CD4-positive, alpha-beta T cell treated with Interleukin-12 subunit alpha and Interleukin-12 subunit beta, for 1 hour (primary cell): ENCODE data around the gene SDCBP2.

ENCODE experiments used
- DNase-seq: peaks from one replicate; pipeline ENCODE4 v3.0.0-alpha.2; 2020

Gene SDCBP2

GRCh38 chr20:1293641-1294379 lies 35.1 kb downstream of the SDCBP2 start:
- DNase-seq, result no peak

GRCh38 chr20:1292620-1293019 lies 36.3 kb downstream of the SDCBP2 start:
- DNase-seq, result no peak

DNA sequence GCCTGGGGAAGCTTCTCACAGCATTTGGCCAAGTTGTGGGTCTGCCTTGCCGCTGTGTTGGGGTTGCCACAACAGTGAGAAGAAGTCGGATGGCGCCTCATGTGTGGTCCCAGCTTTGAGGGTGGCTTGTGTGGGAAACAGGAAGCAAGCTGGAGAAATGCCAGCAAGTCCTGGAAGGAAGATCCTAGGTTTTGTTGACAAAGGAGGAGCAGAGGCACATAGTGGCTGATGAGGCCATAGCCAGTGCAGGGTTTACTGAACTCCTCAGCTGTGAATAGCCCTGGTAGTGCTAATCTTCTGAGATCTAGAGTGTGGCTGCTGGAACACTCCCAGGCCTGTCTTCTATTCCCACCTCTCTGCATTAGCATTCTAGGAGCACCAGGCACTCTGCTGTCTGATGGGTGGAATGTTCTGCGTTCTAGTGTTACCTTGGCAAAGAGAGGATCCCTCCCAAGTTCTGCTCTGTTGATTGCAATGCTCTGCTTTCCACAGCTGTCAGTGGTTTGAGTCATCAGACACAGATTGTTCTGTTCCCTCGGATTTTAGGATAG lies 37.7 kb downstream of the SDCBP2 start:
- no peak for DNase-seq

DNA sequence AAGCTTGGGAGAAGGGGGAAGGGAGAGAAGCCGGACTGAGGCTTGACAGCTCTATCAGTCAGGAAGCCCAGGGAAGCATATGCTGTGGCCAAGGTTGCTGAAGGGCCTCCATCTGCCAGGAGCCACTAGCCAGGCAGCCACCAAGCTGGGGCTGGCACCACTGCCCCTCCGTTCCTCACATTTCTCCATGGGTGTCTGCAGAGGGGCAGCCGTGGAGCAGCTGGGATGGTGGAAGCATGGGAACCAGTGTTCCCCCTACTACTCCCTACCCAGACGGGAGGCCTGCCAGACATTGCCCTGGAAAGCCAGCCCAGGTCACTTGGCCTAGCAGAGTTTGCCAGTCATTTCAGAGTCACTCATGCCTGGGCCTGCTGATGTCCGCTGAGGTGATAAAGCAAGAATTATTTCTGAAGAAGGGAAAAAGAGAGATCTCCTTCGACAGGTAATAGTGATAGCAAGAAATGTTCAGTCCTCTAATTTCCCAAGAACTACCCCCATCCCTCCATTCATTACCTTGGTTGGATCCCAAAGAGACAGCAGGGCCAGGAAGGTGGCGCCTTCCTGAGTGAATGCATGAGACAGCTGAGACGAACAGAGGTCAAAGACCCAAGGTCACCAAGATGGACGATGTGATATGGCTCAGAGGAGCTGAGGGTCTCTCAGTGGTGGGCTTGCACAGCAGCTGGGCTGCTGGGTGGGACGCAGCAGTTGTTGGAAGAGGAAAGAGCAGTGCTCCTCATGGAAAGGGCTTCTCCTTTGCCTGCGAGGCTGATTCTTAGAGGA lies 41.0 kb downstream of the SDCBP2 start:
- DNase-seq, result no peak

GRCh38 chr20:1287306-1287705 lies 41.6 kb downstream of the SDCBP2 start:
- no peak for DNase-seq

GRCh38 chr20:1286267-1287024 lies 42.5 kb downstream of the SDCBP2 start:
- peak; percentile 34 for DNase-seq

DNA sequence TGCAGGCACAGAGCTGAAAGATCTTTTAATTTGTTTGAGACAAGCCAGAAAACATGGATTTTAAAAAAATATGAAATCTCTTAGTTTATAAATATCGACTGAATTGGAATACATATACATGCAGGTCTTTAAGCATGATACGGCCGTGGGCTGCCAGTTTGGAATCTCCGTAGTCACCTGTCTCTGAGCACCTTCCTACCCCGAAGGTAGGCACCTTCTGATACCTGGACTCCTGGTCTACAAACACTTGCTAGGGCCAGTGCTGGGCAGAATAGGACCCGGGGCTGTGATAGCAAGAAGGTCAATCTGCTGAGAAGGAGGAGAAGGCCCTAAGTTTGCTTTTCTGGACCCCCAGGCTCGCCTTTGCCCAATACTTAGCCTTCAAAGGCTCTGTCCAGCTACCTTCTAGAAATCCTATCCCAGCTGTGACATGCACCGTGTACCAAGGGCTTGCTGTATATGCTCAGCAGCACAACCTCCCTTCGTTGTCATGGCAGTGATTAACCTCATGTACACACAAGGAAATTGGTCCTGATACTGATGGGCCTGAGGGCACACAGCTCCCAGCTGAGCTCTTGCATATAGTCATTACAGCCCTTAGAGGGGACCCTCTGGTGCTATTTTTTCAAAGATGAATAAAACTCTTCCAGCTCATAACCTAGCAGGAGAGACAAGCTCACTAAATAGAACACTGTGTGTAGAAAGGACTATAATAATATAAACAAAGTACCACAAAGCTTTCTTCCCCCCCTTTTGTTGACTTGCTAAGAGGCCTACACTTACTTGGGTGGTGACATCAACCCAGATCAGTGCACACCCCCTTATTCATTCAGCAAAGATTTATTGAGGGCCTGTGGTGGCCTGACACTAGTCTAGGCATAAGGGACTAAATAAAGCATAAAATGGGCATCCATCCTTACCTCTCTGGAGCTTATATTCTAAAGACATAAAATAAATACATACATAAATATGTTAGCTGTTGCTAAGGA lies 45.1 kb downstream of the SDCBP2 start:
- DNase-seq, result no peak

GRCh38 chr20:1282966-1283365 lies 46.0 kb downstream of the SDCBP2 start:
- DNase-seq, result no peak

GRCh38 chr20:1281279-1282057 lies 47.5 kb downstream of the SDCBP2 start:
- no peak for DNase-seq

DNA sequence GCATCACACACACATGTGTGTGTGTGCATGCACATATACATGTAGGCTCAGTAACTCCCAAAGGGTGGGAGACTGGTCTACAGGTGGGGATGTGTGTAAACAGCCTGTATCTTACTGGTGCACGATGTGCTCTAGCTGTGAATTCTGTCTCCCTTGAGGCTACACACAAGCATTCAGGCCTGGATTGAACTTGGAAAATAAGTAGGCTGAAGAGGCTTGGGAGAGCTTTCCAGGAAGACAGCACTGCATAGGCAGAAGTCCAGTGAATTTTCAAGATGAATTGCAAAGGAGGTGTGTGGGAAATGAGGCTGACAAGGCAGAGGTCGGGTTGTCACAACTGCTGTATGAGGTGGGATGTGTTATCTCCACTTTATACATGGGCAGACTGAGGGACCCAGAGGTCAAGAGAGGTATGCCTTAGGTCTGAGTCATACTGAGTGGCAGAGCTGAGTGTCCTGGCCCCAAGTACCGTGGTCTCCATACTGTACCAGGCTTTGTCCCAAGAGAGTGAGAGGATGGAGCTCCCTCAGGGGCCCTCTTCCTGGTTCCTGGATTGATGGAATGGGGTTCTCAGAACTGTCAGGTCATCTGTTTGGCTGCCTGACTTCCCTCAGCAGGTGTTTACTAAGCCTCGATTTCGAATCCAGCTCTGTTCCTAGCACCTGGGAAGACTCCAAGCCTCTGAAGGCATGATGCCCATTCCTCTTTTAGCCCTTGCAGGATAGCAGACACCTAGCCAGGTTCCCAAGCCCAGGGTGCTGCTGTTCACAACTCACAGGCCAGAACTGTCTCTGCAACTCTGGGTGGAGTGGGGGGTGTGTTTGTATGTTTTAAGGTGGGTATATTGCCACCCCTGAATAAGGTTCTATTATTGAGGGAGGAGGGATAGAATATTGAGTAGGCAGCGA lies 48.5 kb downstream of the SDCBP2 start:
- no peak for DNase-seq

GRCh38 chr20:1278993-1279392 lies 49.9 kb downstream of the SDCBP2 start:
- no peak for DNase-seq

- DNase-seq, result no peak
Observed at GRCh38 chr20:1277529-1278322, 51.2 kb downstream of the SDCBP2 start.

DNA sequence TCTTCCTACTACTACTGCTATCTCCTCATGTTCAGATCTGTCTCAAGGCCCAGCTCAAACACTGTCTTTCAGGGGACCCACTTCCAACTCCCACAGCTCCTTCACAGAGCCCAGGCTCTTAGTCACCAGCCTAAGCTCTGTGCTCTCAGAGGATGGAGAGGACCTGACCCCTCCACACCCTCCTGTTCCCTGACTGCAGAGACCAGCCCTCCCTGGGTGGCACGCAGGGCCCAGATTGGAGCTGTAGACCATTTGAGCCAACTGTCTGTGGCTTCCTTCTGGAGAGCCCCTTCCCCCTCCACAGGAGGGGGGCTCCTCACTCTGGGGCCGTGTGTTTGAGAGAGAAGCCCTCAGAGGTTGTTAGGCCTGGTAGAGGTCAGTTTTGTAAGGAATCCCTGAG lies 53.0 kb downstream of the SDCBP2 start:
- no peak for DNase-seq

- DNase-seq, result no peak
Observed at GRCh38 chr20:1274485-1275311, 54.2 kb downstream of the SDCBP2 start.

DNA sequence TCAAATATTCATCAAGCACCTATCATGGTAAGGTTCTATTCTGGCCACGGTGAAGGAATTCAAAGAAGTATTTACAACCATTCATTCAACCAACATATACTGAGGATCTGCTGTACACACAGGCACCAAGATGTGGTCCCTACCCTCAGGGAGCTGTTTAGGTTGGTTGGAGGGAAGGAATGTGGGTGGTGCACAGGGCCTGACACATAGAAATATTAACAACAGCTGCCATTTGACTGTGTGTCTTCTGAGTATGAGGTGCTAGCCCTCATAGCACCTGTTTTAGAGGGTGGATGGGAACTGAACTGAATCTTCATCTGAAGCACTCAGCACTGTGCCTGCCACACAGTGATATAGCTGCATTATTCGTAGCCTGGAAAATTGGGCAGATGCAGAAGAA lies 55.6 kb downstream of the SDCBP2 start:
- DNase-seq, result no peak

DNA sequence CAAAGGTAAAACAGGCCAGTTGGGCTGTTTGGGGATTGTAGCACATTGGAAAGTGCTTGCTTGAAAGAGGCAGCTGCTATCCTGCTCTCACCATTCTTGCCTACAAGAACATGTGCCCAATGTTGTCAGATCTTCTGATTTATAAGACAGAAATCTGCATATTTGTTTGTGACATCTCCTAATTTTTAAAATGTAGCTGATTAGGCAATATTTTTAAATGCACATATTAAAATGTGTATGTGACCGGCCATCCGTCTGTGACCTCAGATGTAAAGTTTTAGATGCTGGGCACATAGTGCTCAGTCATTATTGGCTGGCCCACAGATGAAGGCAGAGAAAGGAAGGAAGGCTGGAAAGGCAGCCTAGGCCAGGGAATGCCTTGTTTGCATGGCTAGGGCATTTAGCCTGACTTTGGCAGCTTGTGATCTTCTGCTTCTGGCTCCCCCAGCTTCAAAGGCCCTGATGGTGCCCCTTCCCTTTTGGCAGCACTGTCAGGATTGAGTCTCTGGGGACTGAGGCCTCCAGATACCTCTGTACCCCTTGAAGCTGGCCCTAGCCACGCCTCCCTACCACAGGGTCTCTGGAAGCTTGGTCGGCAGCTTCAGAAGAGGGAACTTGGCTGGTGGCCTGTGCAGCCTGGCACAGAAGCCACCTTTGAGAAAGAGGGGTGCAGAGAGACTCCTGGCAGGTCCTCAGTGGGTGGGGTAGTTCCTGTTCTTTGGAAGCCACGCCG lies 56.4 kb downstream of the SDCBP2 start:
- DNase-seq, result no peak

- no peak for DNase-seq
Observed at GRCh38 chr20:1269850-1270249, 59.1 kb downstream of the SDCBP2 start.

DNA sequence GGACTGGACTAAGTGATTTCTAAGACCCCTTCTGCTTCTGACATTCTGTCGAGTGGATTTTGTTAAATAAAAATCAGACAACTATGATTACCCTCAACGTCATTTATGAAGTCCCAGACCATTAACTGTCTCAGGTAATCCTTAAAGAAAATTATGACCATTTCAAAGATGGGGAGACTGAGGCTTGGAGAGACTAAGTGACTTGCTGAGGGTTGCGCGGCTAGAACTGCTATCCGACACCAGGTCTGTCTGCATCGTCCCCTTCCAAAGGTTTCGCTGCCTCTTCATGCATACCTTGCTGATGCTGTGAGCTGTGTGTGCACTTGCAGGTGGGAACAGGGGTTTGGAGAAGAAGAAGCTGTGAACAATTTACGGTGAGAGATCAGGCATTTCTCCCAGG lies 59.7 kb downstream of the SDCBP2 start:
- DNase-seq, result no peak
